Measurements from ENCODE around the gene POR.

The POR gene

GRCh38 chr7:75948179-75948578 is 33.2 kb downstream of the POR start:
- TF ChIP-seq, protein P1, sequence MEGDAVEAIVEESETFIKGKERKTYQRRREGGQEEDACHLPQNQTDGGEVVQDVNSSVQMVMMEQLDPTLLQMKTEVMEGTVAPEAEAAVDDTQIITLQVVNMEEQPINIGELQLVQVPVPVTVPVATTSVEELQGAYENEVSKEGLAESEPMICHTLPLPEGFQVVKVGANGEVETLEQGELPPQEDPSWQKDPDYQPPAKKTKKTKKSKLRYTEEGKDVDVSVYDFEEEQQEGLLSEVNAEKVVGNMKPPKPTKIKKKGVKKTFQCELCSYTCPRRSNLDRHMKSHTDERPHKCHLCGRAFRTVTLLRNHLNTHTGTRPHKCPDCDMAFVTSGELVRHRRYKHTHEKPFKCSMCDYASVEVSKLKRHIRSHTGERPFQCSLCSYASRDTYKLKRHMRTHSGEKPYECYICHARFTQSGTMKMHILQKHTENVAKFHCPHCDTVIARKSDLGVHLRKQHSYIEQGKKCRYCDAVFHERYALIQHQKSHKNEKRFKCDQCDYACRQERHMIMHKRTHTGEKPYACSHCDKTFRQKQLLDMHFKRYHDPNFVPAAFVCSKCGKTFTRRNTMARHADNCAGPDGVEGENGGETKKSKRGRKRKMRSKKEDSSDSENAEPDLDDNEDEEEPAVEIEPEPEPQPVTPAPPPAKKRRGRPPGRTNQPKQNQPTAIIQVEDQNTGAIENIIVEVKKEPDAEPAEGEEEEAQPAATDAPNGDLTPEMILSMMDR (IDR thresholded peaks at IDR 0.05; ENCODE audit: insufficient read depth, low read depth, low read length, missing control alignments), result no peak
- H3K4me3 ChIP-seq (ENCODE audit: low read depth, low read length), result no peak overlapping the region

GRCh38 chr7:75950111-75950681 is 35.2 kb downstream of the POR start:
- TF ChIP-seq, protein P1 (IDR thresholded peaks at IDR 0.05; ENCODE audit: insufficient read depth, low read depth, low read length, missing control alignments), result no peak
- H3K4me3 ChIP-seq (ENCODE audit: low read depth, low read length), result no peak overlapping the region
- no peak for DNase-seq (ENCODE audit: low read depth)

More at GRCh38 chr7:75948179-75948578, 33.2 kb downstream of the POR start:
- no peak for DNase-seq (ENCODE audit: low read depth)

- TF ChIP-seq, protein P1 (IDR thresholded peaks at IDR 0.05; ENCODE audit: insufficient read depth, low read depth, low read length, missing control alignments), result no peak
- H3K4me3 ChIP-seq (ENCODE audit: low read depth, low read length), result no peak overlapping the region
- DNase-seq (ENCODE audit: low read depth), result no peak
These were observed 36.6 kb downstream of the POR start for GRCh38 chr7:75951506-75951905.

DNA sequence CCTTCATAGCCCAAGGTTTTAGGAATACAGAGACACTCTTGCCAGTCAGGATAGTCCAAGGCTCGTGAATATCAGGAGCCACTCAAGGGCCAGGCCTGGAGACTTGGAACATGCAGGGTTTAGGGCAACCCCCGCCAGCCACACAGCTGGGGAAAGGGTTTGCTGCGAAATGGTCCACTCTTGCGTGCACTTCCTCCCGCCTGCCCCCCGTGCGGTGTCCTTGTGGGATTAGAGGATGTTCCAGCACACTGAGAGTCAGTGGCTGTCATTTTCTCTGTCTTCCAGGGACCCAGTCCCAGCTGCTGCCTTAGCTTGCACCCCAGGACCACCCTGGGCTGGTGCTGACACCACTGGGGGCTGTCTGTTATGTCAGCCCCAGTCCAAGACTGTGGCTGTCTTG is 38.5 kb downstream of the POR start:
- no peak for DNase-seq (ENCODE audit: low read depth)
- no peak overlapping the region for H3K4me3 ChIP-seq (ENCODE audit: low read depth, low read length)
- TF ChIP-seq, protein P1 (IDR thresholded peaks at IDR 0.05; ENCODE audit: insufficient read depth, low read depth, low read length, missing control alignments), result no peak

GRCh38 chr7:75953931-75954330 is 39.0 kb downstream of the POR start:
- no peak overlapping the region for H3K4me3 ChIP-seq (ENCODE audit: low read depth, low read length)
- TF ChIP-seq, protein P1 (IDR thresholded peaks at IDR 0.05; ENCODE audit: insufficient read depth, low read depth, low read length, missing control alignments), result no peak
- DNase-seq (ENCODE audit: low read depth), result no peak

GRCh38 chr7:75955331-75955955 is 40.5 kb downstream of the POR start:
- TF ChIP-seq, protein P1 (IDR thresholded peaks at IDR 0.05; ENCODE audit: insufficient read depth, low read depth, low read length, missing control alignments), result no peak
- no peak overlapping the region for H3K4me3 ChIP-seq (ENCODE audit: low read depth, low read length)
- no peak for DNase-seq (ENCODE audit: low read depth)

All from GM12865 (cell line).